Measurements from ENCODE around the gene PIGP. TPM values are rescaled to one million over a fixed set of nuclear protein-coding genes. Genes with fewer than 3 reads are reported as not detected.

Gene PIGP
- total and polyA plus RNA-seq, 9 of the 15 experiments (the other 6 are each of a cell fraction or from before 2014, with no cell fraction given), result 18.3 to 122 (median 35.6) TPM

DNA sequence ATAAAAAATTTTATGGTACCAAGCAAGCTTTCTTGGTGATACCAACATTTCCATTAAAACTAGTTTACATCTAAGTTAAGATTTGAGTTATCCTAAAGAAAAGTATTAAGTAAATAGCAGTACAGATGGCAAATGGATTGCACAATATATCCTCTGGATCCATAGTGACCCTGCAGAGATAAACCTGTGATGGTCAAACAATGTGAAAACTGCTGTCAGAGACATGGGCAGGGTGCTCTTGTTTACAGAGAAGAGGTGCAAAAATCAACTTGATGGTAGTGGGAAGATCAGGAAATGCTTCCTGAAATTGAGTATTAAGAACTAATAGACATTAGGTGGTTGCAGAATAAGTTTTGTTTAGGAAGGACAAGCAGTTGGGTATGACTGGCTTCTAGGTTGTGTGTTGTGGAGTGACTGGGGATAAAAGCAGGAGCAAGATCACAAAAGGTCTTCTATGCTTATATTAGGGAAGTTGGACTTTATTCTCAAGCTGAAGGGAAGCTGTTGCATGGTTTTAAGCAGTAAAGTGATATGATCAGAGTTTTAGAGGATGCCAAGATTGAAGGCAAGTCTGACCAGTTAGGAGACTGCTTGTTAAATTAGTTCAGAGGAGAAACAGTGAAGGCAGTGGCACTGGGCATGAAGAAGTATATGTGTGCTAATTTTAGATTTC lies 10.1 kb upstream of the PIGP start (continued):
- TF ChIP-seq, protein P1, sequence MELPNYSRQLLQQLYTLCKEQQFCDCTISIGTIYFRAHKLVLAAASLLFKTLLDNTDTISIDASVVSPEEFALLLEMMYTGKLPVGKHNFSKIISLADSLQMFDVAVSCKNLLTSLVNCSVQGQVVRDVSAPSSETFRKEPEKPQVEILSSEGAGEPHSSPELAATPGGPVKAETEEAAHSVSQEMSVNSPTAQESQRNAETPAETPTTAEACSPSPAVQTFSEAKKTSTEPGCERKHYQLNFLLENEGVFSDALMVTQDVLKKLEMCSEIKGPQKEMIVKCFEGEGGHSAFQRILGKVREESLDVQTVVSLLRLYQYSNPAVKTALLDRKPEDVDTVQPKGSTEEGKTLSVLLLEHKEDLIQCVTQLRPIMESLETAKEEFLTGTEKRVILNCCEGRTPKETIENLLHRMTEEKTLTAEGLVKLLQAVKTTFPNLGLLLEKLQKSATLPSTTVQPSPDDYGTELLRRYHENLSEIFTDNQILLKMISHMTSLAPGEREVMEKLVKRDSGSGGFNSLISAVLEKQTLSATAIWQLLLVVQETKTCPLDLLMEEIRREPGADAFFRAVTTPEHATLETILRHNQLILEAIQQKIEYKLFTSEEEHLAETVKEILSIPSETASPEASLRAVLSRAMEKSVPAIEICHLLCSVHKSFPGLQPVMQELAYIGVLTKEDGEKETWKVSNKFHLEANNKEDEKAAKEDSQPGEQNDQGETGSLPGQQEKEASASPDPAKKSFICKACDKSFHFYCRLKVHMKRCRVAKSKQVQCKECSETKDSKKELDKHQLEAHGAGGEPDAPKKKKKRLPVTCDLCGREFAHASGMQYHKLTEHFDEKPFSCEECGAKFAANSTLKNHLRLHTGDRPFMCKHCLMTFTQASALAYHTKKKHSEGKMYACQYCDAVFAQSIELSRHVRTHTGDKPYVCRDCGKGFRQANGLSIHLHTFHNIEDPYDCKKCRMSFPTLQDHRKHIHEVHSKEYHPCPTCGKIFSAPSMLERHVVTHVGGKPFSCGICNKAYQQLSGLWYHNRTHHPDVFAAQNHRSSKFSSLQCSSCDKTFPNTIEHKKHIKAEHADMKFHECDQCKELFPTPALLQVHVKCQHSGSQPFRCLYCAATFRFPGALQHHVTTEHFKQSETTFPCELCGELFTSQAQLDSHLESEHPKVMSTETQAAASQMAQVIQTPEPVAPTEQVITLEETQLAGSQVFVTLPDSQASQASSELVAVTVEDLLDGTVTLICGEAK (IDR thresholded peaks at IDR 0.05), result no peak
- TF ChIP-seq, protein P1 (CRISPR knock-in tag; IDR thresholded peaks at IDR 0.05), result no peak
- TF ChIP-seq KAT2B (IDR thresholded peaks at IDR 0.05; ENCODE audit: low read depth, low read length) (no peak), HNRNPUL1 (IDR thresholded peaks at IDR 0.05; ENCODE audit: low read length) (no peak)

Data from K562 (cell line).